SJSA1 (cell line): ENCODE measurements around the gene TMED6. TPM values are rescaled to one million over a fixed set of nuclear protein-coding genes. Genes with fewer than 3 reads are reported as not detected.
A peak's percentile ranks its signal among the peaks of the same experiment; 100 is the strongest.

Source experiments
- DNase-seq, 2 experiments: peaks; one replicate each; pipeline ENCODE4 v3.0.0-alpha.2; 2015 to 2020; ENCODE audit warnings: low spot score in 2 of 2, low read depth in 1 of 2
- H3K27ac ChIP-seq: fragments of 250-450 bp; sonication (Bioruptor Pico); 2 replicates; pipeline ENCODE4 v1.5.1; 2020; ENCODE audit warnings: mild to moderate bottlenecking, moderate library complexity
- H3K27me3 ChIP-seq: fragments of 250-450 bp; sonication (Bioruptor Pico); replicated peaks from 2 replicates; pipeline ENCODE4 v1.5.1; 2020; ENCODE audit warnings: mild to moderate bottlenecking, moderate library complexity
- H3K36me3 ChIP-seq: fragments of 250-450 bp; sonication (Bioruptor Pico); 2 replicates; pipeline ENCODE4 v1.5.1; 2020; ENCODE audit warnings: mild to moderate bottlenecking
- H3K4me1 ChIP-seq: fragments of 250-450 bp; sonication (Bioruptor Pico); replicated peaks from 2 replicates; pipeline ENCODE4 v1.6.1; 2021; ENCODE audit warnings: mild to moderate bottlenecking
- H3K4me3 ChIP-seq: fragments of 250-450 bp; sonication (Bioruptor Pico); 2 replicates; pipeline ENCODE4 v1.5.1; 2020; ENCODE audit warnings: mild to moderate bottlenecking
- H3K9me3 ChIP-seq: fragments of 250-450 bp; sonication (Bioruptor Pico); replicated peaks from 2 replicates; pipeline ENCODE4 v1.5.1; 2020; ENCODE audit warnings: mild to moderate bottlenecking
- total RNA-seq: library from RNA; depleted of rRNA; stranded (reverse); fragments of >200 nt; shearing (Covaris generic); gene quantifications from 2 replicates; pipeline ENCODE4 v1.2.3, GENCODE V29; 2014; rRNA removed

TMED6 gene
- 0.21 TPM in 1 of 2 replicates, not detected in the other for total RNA-seq

DNA sequence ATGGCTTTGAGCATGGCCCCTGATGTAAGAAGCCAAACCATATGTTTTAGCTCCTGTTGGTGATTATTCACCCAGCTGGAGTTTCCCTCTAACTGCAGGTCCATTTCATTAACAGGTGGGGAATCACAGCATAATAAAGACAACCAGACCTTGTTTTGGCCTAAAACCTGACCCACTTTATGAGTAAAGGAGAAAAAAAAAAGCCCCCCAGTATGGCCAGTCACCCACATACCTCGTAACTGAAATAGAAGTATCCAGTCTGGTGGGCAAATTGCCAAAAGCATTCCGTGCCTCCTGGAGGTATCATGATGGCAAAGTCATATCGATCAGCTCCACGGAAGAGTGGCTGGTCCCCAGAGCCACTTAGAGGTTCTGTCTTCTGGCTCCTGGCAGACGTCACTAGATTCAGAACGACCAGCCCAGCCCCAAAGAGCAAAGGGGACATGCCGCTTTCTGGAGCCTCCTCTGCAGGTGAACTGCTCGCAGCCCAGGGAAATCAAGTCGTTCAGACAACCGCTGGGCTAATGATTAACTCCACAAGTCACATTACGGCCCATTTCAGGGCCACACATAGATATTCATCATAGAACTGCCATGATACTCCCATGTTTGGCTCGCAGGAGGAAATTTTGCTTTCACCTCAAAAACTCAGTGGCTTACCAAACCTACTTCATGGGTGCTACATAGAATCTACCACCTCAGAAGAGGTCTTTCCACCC, at the start of gene TMED6:
TSS of gene TMED6 (minus strand) at position 478 of the 719 bp plus-strand sequence. CDS start at position 445, 33 bp downstream.
- no peak within 1 kb of the TSS for H3K27ac ChIP-seq
- H3K4me3 ChIP-seq = no peak within 1 kb of the TSS
- no peaks in the 10 kb centered on the region for H3K27me3 ChIP-seq
- H3K4me1 ChIP-seq = no peaks in the 10 kb centered on the region
- H3K9me3 ChIP-seq = no peaks in the 10 kb centered on the region
- peaks cover 29% of the 10 kb centered on the region for H3K36me3 ChIP-seq
- DNase-seq = no peak

DNA sequence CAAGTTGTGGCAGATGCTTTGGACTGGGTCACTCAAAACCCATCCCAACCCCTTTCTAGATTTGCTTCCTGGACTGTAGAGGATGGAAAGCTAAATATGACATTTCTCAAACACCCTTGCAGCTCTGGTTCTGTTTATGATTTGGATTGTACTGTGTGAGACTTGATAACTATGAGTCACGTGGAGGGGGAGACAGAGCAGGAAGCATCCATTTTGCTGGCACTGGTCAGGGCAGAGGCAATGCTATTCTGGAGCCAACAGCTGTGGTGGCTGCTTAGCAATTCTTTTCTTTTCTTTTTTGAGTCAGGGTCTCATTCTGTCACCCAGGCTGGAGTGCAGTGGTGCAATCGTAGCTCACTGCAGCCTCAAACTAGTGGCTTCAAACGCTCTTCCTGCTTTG, 47.8 kb upstream of the TMED6 start:
- peak in 1 of 2 experiments; percentile 23 for DNase-seq
- Histone ChIP-seq H3K27me3 (no peaks in the 10 kb centered on the region), H3K27ac (no peak overlapping the region), H3K4me3 (no peak overlapping the region), H3K36me3 (no peaks in the 10 kb centered on the region), H3K9me3 (no peaks in the 10 kb centered on the region), H3K4me1 (peaks cover 45% of the 10 kb centered on the region)

DNA sequence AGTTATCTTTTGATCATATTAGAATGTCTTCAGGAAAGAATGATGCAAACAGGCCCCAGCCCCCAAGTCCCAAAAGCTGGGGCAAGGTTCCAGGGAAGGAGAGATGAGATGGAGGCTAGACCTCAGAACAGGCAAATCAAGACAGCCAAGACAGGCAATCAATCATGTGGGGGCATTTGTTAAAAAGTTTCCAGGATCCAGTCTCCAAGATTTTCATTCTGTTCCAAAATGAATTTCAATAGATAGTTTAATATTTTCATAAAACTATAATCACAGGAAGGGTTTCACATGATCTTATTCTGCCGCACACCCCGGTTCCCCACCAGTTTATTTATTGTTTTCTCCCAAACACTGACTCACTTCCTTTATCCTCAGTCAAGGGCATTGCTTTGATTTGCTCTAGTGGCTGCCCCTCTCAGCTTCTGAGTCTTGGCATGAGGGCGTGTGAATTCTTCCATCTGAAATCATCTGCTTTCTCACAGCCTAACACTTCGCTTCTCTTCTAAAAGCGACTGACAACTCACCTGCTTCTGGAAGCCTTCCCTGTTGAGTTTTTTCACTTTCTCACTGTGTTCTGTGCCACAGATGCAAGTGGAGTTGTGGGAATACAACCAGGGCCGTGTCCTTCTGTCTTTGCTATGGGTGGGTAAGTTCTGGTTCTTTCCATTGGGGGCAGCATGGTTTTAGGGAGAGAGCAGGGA, 46.4 kb upstream of the TMED6 start:
- Histone ChIP-seq H3K27me3 (no peaks in the 10 kb centered on the region), H3K4me1 (peaks cover 37% of the 10 kb centered on the region), H3K4me3 (0 out of 2 replicates have a peak overlapping the region, but pooled peaks have one; percentile 5), H3K9me3 (no peaks in the 10 kb centered on the region), H3K27ac (peak overlapping the region; percentile 55), H3K36me3 (no peaks in the 10 kb centered on the region)
- DNase-seq = peak; percentile 73 to 90

DNA sequence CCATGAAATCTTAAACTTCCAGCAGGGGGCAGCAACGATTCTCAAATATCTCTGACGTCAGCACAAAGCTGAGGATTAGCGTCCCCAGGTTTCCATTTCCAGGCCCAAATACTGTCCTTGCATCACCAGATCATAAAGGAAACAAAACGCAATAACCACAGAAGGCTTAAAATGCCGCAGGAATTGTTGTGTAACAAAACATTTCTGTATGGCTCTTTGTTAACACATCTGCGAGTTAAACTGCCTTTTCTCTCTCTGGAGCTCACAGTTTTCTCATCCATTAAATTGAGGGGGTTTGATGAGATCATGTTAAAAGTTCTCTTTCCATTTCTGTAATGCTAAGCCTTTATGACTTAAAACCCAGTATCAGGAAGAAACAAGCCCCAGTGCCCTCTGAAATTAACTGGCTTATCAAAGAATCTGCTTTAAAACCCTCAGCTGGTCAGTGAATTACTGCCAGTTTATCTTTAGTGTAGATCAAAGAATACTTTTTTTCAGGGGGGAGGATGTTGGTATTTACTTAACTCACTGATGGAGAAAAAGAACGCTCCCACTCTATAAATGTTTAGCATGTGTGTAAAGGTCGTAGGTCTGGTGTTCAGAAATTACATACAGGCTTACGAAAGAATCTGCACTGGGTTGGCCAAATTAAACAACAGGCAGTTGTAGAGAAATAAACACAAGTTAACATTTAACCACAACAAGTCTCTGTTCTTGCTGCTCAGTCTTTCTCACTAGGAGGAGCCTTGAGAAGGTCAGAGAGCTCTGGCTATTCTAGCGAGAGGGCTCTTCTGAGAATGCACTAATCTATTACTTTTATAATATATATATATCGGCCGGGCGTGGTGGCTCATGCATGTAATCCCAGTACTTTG, 44.8 kb upstream of the TMED6 start:
- H3K4me1 ChIP-seq = peaks cover 37% of the 10 kb centered on the region
- H3K36me3 ChIP-seq = no peaks in the 10 kb centered on the region
- no peaks in the 10 kb centered on the region for H3K27me3 ChIP-seq
- peak; percentile 80 to 89 for DNase-seq
- H3K9me3 ChIP-seq = no peaks in the 10 kb centered on the region
- peak overlapping the region; percentile 85 for H3K27ac ChIP-seq
- H3K4me3 ChIP-seq = no peak overlapping the region

DNA sequence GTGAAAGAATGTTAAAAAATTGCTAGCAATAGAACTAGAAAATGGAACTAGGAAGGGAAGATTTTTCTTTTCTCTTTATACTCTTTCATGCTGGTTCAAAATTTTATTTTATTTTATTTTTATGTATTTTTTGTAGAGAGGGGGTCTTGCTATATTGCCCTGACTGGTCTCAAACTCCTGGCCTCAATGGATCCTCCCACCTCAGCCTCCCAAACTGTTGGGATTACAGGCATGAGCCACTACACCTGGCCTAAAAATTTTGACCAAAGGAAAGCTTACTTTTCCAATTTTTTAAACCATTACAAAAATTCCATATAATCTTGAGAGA, 44.2 kb upstream of the TMED6 start:
- no peaks in the 10 kb centered on the region for H3K36me3 ChIP-seq
- H3K4me3 ChIP-seq = no peak overlapping the region
- no peaks in the 10 kb centered on the region for H3K27me3 ChIP-seq
- H3K4me1 ChIP-seq = peaks cover 37% of the 10 kb centered on the region
- DNase-seq = no peak
- H3K9me3 ChIP-seq = no peaks in the 10 kb centered on the region
- H3K27ac ChIP-seq = peak overlapping the region; percentile 85; the same call in 1 of the 2 replicates

DNA sequence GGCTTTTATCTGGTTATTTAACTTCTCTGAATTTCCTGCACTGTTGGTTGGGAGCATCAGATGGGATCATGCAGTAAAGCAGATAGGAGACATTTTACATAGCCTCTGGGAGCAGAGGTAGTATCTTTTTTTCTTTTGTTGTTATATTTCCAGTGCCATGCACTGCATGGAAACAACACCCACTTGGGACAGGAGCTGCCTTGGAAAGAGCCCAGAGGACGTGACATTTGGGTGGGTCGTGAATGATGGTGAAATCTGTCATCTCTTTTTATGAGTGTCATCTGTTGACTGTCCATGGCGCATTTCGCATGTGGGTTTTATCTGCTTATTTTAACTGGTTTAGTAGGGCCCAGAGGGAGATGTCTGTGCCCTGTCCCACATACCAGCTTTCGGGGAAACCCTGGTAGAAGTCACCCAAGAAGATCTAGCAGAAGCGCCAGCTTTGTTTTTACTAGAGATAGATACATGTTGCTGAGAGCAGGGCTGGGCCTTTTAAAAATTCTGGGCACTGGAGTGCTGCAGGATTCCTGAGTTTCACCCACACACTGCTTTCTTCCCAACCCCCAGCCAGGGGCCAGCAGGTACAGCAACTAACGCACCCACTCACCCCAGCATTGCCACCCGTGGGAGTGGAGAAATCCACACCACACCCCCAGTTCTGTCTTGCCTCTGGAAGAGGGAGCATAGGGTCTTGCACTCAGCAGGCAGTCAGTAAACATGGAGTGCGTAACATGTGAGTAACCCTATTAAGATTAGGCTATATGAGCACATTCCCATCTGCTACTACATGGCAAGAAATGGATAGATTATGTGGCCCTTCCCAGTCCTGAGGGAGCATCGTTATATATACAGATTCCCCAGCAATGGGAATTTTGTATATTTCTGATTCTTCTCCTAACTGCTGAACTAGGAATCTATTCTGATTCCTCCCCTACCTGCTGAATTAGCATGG, 42.6 kb upstream of the TMED6 start:
- Histone ChIP-seq H3K36me3 (no peaks in the 10 kb centered on the region), H3K27me3 (no peaks in the 10 kb centered on the region), H3K9me3 (no peaks in the 10 kb centered on the region), H3K4me3 (no peak overlapping the region), H3K4me1 (peaks cover 32% of the 10 kb centered on the region), H3K27ac (no peak overlapping the region)
- no peak for DNase-seq

DNA sequence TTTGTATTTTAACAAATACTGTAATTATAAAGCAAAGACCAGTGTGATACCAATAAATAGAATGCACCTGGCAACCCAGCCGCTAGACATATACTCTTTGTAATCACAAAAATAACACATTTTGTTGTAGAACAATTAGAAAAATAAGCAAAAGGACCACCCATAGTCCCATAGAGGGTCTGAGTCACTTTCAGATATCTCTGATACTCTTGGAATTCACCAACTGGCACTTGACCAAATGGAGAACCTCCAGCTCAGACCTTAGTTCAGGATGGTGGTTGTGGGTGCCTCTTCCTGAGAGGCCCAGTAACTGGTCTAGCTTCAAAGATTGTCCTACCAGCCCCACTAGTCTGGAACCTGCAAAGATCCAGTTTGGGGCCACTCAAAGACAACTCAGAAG, 35.0 kb upstream of the TMED6 start:
- H3K9me3 ChIP-seq = no peaks in the 10 kb centered on the region
- no peak overlapping the region; the same call in 1 of the 2 replicates for H3K4me3 ChIP-seq
- DNase-seq = peak; percentile 84 to 92
- peaks cover 26% of the 10 kb centered on the region for H3K4me1 ChIP-seq
- peak overlapping the region; percentile 54; the same call in 1 of the 2 replicates for H3K27ac ChIP-seq
- H3K27me3 ChIP-seq = no peaks in the 10 kb centered on the region
- H3K36me3 ChIP-seq = peaks cover 39% of the 10 kb centered on the region

DNA sequence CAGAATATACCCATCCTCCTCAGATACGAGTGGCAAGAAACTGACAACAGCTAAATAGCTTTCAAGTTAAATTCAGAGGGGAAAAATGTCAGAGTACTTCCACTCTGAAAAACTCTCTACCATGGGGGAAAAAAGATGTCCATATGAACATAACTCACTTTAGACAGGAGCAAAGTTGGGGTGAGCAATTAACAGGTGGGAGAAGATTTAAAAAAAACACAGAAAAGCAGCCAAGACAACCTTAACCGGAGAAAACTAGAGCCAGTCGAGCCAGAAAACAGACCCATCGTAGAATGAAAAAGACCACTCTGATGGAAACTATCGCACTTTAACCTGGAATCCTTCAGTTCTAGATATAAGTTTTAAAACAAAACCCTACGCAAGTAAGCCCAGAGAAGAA, 33.4 kb upstream of the TMED6 start:
- H3K36me3 ChIP-seq = peaks cover 55% of the 10 kb centered on the region
- DNase-seq = peak in 1 of 2 experiments; percentile 13

DNA sequence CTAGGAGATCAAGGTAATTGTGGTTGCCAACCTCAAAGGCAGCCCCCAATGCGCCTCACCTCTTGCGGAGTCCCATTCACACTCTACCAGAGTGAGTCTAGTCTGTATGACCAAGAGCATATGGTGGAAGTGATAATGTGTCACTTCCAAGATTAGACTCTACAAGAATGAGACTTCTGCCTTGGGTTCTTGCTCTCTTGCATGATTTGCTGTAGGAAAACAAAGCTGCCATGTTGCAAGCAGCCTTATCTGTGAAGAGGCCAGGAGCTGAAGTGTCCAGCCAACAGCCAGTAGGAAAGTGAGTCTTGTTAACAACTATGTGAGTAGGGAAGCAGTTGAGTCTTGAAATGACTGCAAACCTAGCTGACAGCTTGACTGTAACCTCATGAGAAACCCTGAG, 30.8 kb upstream of the TMED6 start:
- Histone ChIP-seq H3K4me3 (no peak overlapping the region), H3K27me3 (no peaks in the 10 kb centered on the region), H3K9me3 (no peaks in the 10 kb centered on the region), H3K27ac (no peak overlapping the region), H3K36me3 (peaks cover 79% of the 10 kb centered on the region), H3K4me1 (peaks cover 26% of the 10 kb centered on the region)
- no peak for DNase-seq

More for the DNA sequence above, 33.4 kb upstream of the TMED6 start:
- no peaks in the 10 kb centered on the region for H3K27me3 ChIP-seq
- peak overlapping the region; percentile 89 for H3K4me3 ChIP-seq
- no peaks in the 10 kb centered on the region for H3K9me3 ChIP-seq
- peak overlapping the region; percentile 54 for H3K27ac ChIP-seq
- peaks cover 26% of the 10 kb centered on the region for H3K4me1 ChIP-seq

DNA sequence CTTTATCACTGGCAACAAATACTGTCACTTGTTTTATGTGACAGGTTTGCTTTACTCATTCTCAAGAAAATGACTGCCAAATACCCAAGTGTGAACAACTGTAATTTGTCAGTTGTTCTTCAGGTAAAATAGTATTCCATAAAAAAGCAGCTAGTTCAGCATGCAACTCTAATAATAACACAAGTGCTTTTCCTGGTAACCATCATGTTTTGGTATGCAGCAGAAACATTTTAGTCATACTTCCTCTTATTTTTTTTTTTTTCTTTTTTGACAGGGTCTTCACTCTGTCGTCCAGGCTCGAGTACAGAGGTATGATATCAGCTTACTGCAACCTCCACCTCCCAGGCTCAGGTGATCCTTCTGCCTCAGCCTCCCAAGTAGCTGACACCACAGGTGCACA, 29.6 kb upstream of the TMED6 start:
- no peak overlapping the region for H3K27ac ChIP-seq
- peaks cover 85% of the 10 kb centered on the region for H3K36me3 ChIP-seq
- no peaks in the 10 kb centered on the region for H3K9me3 ChIP-seq
- H3K4me3 ChIP-seq = no peak overlapping the region
- no peak for DNase-seq
- H3K27me3 ChIP-seq = no peaks in the 10 kb centered on the region
- H3K4me1 ChIP-seq = peaks cover 16% of the 10 kb centered on the region

DNA sequence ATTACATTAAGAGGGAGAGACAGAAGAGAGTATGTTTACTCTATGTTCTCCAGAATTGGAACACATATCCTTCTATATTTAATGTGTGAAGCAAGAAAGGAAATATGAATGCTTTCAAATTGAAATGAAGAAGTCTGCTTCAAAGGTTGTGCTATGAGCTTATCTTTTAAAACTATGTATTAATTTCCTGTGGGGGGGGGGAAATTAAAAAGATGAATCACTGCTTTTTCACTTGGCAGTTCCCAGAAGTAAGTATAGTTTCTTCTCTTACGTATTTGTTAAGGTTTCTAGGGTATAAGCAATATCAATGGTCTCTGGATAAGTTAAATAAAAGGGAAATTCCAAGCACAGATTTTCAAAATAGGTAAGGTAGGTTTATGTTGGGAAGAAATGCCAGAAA, 27.2 kb upstream of the TMED6 start:
- Histone ChIP-seq H3K36me3 (peaks cover 83% of the 10 kb centered on the region), H3K27ac (no peak overlapping the region), H3K27me3 (no peaks in the 10 kb centered on the region), H3K9me3 (no peaks in the 10 kb centered on the region), H3K4me3 (no peak overlapping the region), H3K4me1 (no peaks in the 10 kb centered on the region; the same call in 1 of the 2 replicates)
- no peak for DNase-seq

DNA sequence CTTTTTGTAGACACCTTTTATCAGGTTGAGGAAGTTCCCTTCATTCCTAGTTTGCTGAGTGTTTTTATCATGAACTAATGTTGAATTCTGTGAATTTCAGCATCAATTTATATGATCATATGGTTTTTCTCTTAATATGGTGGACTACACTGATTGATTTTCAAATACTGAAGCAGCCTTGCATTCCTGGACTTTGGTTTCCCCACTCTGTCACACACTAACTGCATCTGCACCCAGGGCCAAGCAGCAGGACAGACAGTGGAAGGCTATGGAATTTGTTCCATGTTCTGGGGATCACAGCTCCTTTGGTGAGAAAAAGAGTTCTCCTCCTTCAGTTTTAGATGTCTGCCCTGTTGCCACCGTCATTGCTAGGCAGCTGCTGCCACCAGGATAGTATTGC, 26.4 kb upstream of the TMED6 start:
- Histone ChIP-seq H3K36me3 (peaks cover 82% of the 10 kb centered on the region), H3K4me3 (no peak overlapping the region), H3K27ac (no peak overlapping the region), H3K27me3 (no peaks in the 10 kb centered on the region), H3K9me3 (no peaks in the 10 kb centered on the region), H3K4me1 (no peaks in the 10 kb centered on the region)
- DNase-seq = no peak
